Sigmoid colon (tissue), 4 donors: ENCODE data around the gene PIK3C2G.

Experiments
- EP300 ChIP-seq, 4 donors: sonication (generic); formaldehyde crosslinking; IDR thresholded peaks; one replicate each; pipeline ENCODE4 v1.6.1; 2017; ENCODE audit warnings: antibody characterized with exemption in 4 of 4
- POLR2A ChIP-seq, 2 donors: fragments of 450-650 bp; IDR thresholded peaks; one replicate each; pipeline ENCODE4 v1.6.1; 2016; ENCODE audit warnings: antibody characterized with exemption in 2 of 2, mild to moderate bottlenecking in 2 of 2, moderate library complexity in 2 of 2
- POLR2AphosphoS5 ChIP-seq, 4 donors: sonication (generic); formaldehyde crosslinking; IDR thresholded peaks; one replicate each; pipeline ENCODE4 v1.6.1; 2017; ENCODE audit warnings: antibody characterized with exemption in 4 of 4
- TF ChIP-seq, protein P1 (sequence below), 4 experiments: fragments of 450-650 bp in 3 of 4; fragments of 200-600 bp in 1 of 4; IDR thresholded peaks; one replicate each; pipeline ENCODE4 v1.5.1; 2016 to 2019; ENCODE audit warnings: antibody characterized with exemption in 4 of 4, mild to moderate bottlenecking in 3 of 4, moderate library complexity in 2 of 4

DNA sequence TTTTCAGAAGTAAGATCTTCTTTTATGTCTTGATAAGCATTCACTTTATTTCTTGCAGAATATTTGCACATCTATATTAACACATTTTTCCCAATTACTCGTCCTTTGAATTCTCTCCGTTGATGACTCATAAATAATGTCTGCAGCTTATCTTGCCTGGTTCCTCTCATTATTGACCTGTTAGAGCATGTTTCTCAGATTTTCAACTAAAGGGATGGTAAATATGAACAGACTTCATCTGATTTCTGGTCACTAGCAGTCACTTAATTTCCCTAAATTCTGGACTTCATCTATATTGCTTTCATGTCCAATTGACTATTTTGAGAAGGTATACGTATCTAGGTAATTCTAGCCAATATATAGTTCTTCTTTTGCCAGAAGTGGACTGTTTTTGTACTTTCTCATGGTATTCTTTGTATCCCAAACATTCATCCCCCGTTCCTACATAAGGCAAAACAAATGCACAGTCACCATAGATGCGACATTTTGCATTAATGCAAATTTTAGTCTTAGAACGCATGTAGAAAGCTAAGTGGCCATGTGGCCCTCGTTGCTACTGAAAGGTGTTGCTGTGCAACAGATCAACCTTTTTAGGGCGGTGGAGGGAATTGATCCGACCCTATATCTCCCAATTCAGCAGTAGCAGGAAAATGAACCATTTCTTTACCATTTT is 6.2 kb downstream of the PIK3C2G start:
- TF ChIP-seq, protein P1, sequence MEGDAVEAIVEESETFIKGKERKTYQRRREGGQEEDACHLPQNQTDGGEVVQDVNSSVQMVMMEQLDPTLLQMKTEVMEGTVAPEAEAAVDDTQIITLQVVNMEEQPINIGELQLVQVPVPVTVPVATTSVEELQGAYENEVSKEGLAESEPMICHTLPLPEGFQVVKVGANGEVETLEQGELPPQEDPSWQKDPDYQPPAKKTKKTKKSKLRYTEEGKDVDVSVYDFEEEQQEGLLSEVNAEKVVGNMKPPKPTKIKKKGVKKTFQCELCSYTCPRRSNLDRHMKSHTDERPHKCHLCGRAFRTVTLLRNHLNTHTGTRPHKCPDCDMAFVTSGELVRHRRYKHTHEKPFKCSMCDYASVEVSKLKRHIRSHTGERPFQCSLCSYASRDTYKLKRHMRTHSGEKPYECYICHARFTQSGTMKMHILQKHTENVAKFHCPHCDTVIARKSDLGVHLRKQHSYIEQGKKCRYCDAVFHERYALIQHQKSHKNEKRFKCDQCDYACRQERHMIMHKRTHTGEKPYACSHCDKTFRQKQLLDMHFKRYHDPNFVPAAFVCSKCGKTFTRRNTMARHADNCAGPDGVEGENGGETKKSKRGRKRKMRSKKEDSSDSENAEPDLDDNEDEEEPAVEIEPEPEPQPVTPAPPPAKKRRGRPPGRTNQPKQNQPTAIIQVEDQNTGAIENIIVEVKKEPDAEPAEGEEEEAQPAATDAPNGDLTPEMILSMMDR (IDR thresholded peaks at IDR 0.05), result no peak
- no peak for TF ChIP-seq POLR2AphosphoS5 (IDR thresholded peaks at IDR 0.05)
- no peak for TF ChIP-seq POLR2A (IDR thresholded peaks at IDR 0.05)
- no peak for TF ChIP-seq EP300 (IDR thresholded peaks at IDR 0.05)
